Cardiac muscle cell (in vitro differentiated cells and primary cell): ENCODE data around the gene BMPER. TPM values are rescaled to one million over a fixed set of nuclear protein-coding genes. Genes with fewer than 3 reads are reported as not detected.
A peak's percentile ranks its signal among the peaks of the same experiment; 100 is the strongest.

Experiments used
- DNase-seq, 2 donors: peaks; one replicate each; pipeline versions ENCODE4 v3.0.0 to v3.0.0-alpha.2; 2010 to 2017; ENCODE audit warnings: low read depth in 1 of 2, low spot score in 1 of 2
- H3K27ac ChIP-seq: fragments of 200-600 bp; sonication (generic); 2 replicates; pipeline ENCODE4 v1.5.1; 2016
- H3K27me3 ChIP-seq: fragments of 200-600 bp; sonication (generic); 2 replicates; pipeline ENCODE4 v1.6.0; 2016; ENCODE audit warnings: control low read depth
- H3K36me3 ChIP-seq: fragments of 200-600 bp; sonication (generic); 2 replicates; pipeline ENCODE4 v1.5.1; 2016; ENCODE audit warnings: control low read depth
- H3K4me1 ChIP-seq: fragments of 200-600 bp; sonication (generic); 2 replicates; pipeline ENCODE4 v1.8.1; 2017; ENCODE audit warnings: low read depth, mild to moderate bottlenecking, mixed run types
- H3K4me3 ChIP-seq: fragments of 200-600 bp; sonication (generic); 2 replicates; pipeline ENCODE4 v1.5.1; 2016; ENCODE audit warnings: mild to moderate bottlenecking
- H3K9me3 ChIP-seq: fragments of 200-600 bp; sonication (generic); 2 replicates; pipeline ENCODE4 v1.5.1; 2017; ENCODE audit warnings: low read depth, mild to moderate bottlenecking, control low read depth
- polyA plus RNA-seq: library from polyadenylated mRNA; unstranded; fragments of >200 nt; fragmentation: Nextera tagmentation; extraction: Ambion mirVana; gene quantifications from 2 replicates; pipeline ENCODE4 v1.2.1, GENCODE V29; 2016
- total RNA-seq: library from RNA; depleted of rRNA; stranded (reverse); fragments of >200 nt; gene quantifications from 2 replicates; pipeline ENCODE4 v1.2.3, GENCODE V29; 2016
- TF ChIP-seq, protein P1 (sequence below): IDR thresholded peaks from 2 replicates; pipeline ENCODE4 v1.5.1; 2012; ENCODE audit warnings: low read depth, mild to moderate bottlenecking, low read length

BMPER gene
- total and polyA plus RNA-seq, 2 experiments from 2014 or later: 53.6 to 138 TPM

DNA sequence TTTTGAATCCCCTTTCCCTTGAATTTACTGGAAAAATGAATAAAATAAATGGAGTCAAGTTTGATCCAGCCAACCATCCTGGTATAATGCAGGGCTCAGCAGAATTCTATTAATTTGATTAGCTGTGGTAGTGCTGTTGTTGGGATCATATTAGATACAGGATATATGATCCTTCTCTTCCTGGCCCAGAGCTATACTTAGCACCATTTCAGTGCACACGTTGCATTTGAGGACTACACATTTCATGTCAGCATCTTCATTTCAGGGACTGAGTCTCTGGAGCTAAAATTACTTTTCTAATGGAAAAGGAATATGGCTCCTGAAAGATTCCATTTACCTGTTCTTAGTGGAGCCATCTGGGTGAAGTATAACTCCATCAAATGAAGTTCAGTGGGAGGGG, 240.3 kb downstream of the BMPER start:
- DNase-seq: no peak
- Histone ChIP-seq H3K9me3 (no peaks in the 10 kb centered on the region), H3K36me3 (peaks cover 5% of the 10 kb centered on the region), H3K4me3 (no peak overlapping the region), H3K4me1 (peaks cover 18% of the 10 kb centered on the region), H3K27me3 (no peaks in the 10 kb centered on the region), H3K27ac (peak overlapping the region; percentile 45)
- TF ChIP-seq, protein P1, sequence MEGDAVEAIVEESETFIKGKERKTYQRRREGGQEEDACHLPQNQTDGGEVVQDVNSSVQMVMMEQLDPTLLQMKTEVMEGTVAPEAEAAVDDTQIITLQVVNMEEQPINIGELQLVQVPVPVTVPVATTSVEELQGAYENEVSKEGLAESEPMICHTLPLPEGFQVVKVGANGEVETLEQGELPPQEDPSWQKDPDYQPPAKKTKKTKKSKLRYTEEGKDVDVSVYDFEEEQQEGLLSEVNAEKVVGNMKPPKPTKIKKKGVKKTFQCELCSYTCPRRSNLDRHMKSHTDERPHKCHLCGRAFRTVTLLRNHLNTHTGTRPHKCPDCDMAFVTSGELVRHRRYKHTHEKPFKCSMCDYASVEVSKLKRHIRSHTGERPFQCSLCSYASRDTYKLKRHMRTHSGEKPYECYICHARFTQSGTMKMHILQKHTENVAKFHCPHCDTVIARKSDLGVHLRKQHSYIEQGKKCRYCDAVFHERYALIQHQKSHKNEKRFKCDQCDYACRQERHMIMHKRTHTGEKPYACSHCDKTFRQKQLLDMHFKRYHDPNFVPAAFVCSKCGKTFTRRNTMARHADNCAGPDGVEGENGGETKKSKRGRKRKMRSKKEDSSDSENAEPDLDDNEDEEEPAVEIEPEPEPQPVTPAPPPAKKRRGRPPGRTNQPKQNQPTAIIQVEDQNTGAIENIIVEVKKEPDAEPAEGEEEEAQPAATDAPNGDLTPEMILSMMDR: no peak

DNA sequence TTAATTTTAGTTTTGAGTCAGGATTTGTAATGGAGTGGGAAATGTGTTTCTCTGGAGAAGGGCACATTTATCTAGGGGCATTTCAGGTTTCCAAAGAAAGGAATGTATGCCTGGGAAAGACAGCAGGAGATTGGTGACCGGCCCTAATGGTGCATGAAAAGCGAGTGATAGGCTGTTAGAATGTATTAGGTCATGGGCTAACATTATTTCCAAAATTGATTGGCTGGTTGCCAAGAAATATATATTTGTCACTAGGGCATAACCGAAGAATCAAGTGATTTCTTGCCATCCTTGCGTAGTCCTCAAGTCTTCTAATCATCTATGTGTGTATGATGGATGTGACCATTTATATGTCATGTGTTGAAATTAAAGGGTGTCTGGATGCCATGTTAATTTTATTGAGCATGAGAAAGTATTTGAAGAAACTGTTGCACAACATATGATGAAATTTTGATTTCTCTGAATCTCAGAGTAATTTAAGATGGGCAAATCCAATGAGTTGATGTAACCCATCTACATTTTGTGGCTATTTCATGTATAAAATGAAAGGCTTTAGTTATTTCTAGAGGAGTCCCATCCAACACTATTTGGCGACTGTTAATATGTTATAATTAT, 248.4 kb downstream of the BMPER start:
- Histone ChIP-seq H3K27me3 (no peaks in the 10 kb centered on the region), H3K27ac (no peak overlapping the region), H3K9me3 (no peaks in the 10 kb centered on the region), H3K4me3 (no peak overlapping the region), H3K4me1 (no peaks in the 10 kb centered on the region), H3K36me3 (peaks cover 8% of the 10 kb centered on the region)
- peak in 1 of 2 donors; percentile 42 for DNase-seq
- TF ChIP-seq, protein P1: no peak

DNA sequence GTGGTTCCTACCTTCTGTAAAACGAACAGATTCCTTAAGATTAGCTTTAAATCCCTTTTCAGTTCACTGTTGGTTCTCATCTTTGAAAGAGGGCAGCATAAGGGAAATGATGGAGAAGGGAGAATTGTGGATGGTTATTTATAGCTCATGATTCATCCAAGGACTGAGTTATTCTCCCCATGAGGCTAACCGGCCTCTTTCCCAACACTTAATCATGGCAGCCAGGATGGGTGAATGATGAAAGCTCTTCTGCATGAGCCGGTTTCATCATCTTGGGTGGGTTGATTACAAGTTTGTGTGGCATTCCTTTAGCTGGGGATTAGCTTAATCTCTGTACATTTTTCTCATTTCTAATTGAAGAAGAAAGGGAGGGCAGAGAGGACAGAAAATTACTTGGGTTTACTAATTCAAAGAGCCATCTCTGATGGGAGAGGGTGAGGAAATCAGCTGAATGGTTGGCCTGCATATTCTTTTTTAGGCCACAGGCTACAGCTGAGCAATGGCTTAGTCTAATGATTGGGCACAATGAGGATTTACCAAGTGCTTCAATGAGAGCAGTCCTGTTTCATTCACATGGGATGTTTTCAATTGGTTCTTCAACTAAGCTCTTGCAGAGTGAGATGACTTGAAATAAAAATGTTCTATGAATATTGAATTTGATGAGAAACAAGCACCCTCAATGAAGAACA, 250.0 kb downstream of the BMPER start:
- Histone ChIP-seq H3K27ac (peak overlapping the region; percentile 58), H3K27me3 (no peaks in the 10 kb centered on the region), H3K9me3 (no peaks in the 10 kb centered on the region), H3K4me3 (no peak overlapping the region), H3K4me1 (no peaks in the 10 kb centered on the region), H3K36me3 (peaks cover 8% of the 10 kb centered on the region)
- peak in 1 of 2 donors; percentile 97 for DNase-seq
- TF ChIP-seq, protein P1: no peak

DNA sequence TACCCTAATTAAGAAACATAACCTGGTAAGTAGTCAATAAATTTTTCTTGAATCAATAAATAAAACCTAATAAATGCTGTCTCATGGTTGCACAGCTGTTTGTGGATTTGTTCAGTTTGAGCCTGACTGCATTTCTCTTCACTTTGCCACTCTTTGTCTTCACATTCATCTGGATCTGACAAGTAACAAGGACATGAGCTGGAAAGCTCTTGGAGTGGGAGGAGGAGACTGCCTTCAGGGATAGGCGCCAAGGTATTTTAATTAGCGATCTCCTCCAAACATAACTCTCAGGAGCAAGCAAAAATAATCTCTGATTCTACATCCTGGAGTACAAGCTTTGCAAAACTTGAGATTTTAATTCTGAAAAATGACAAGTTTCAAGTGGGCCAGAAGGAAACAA, 251.0 kb downstream of the BMPER start:
- H3K36me3 ChIP-seq: peaks cover 8% of the 10 kb centered on the region
- H3K4me3 ChIP-seq: no peak overlapping the region
- peak in 1 of 2 donors; percentile 51 for DNase-seq
- peak overlapping the region; percentile 52 for H3K27ac ChIP-seq
- H3K9me3 ChIP-seq: no peaks in the 10 kb centered on the region
- no peaks in the 10 kb centered on the region for H3K27me3 ChIP-seq
- H3K4me1 ChIP-seq: no peaks in the 10 kb centered on the region
- TF ChIP-seq, protein P1: no peak

DNA sequence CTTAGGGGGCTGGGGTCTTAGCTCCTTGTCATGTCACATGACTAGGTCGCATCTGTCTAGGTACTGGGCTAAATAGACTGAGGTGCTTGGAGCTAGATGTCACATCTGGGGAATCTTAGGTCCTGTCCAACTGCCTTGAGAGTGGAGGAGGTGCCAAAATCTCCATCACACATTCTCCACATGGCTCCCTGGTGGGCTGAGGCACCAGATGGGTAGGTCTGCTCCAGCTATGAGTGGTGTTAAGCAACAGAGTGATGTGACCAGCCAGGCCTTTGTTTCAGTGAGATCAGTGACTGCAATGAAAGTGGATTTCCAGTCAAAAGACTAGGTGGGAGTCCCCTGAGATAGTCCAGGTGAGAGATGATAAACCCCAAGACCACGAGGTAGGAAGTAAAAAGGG, 251.8 kb downstream of the BMPER start:
- Histone ChIP-seq H3K4me3 (no peak overlapping the region), H3K9me3 (no peaks in the 10 kb centered on the region), H3K36me3 (peaks cover 8% of the 10 kb centered on the region), H3K4me1 (no peaks in the 10 kb centered on the region), H3K27ac (peak overlapping the region; percentile 52), H3K27me3 (no peaks in the 10 kb centered on the region)
- TF ChIP-seq, protein P1: no peak
- no peak for DNase-seq
